ENCODE results near the gene PCK2. TPM values are rescaled to one million over a fixed set of nuclear protein-coding genes. Genes with fewer than 3 reads are reported as not detected.
A peak's percentile ranks its signal among the peaks of the same experiment; 100 is the strongest.
"Not testable (repeated sequence)": the region's sequence is repeated elsewhere in the genome, so short reads cannot be mapped to it uniquely, and the experiment has no call there.

The PCK2 gene
- 10 to 100 TPM; 13.3 to 17.8 (median 14.7) TPM for polyA plus RNA-seq (ENCODE audit: insufficient read depth in 1 of 5, insufficient read length in 5 of 5, low replicate concordance in 1 of 5)
- long read RNA-seq, donor 1, transcript PCK2-201 (10 exons, 2,357 nt), result major isoform, 5 of 13 reads
- long read RNA-seq, donor 1, partial matches to known transcripts, result 7 of 13 reads
- long read RNA-seq, donor 1, other reads (novel, unspliced or antisense), result 0 of 13 reads
- long read RNA-seq, donor 2, partial matches to known transcripts, result 0 of 3 reads
- long read RNA-seq, donor 2, other reads (novel, unspliced or antisense), result 0 of 3 reads
- long read RNA-seq, donor 3, transcript PCK2-201 (10 exons, 2,357 nt), result major isoform, 5 of 6 reads
- long read RNA-seq, donor 3, partial matches to known transcripts, result 0 of 6 reads
- long read RNA-seq, donor 3, other reads (novel, unspliced or antisense), result 0 of 6 reads
- long read RNA-seq, donor 4, partial matches to known transcripts, result 0 of 4 reads
- long read RNA-seq, donor 4, other reads (novel, unspliced or antisense), result 0 of 4 reads
- long read RNA-seq, donor 5, partial matches to known transcripts, result 0 of 4 reads
- long read RNA-seq, donor 5, other reads (novel, unspliced or antisense), result 0 of 4 reads
- long read RNA-seq, donor 6, transcript PCK2-201 (10 exons, 2,357 nt), result major isoform, 5 of 6 reads
- long read RNA-seq, donor 6, partial matches to known transcripts, result 0 of 6 reads
- long read RNA-seq, donor 6, other reads (novel, unspliced or antisense), result 0 of 6 reads
- long read RNA-seq, donor 7, partial matches to known transcripts, result 0 of 2 reads
- long read RNA-seq, donor 7, other reads (novel, unspliced or antisense), result 0 of 2 reads
- long read RNA-seq, donor 8, partial matches to known transcripts, result 0 of 4 reads
- long read RNA-seq, donor 8, other reads (novel, unspliced or antisense), result 0 of 4 reads

DNA sequence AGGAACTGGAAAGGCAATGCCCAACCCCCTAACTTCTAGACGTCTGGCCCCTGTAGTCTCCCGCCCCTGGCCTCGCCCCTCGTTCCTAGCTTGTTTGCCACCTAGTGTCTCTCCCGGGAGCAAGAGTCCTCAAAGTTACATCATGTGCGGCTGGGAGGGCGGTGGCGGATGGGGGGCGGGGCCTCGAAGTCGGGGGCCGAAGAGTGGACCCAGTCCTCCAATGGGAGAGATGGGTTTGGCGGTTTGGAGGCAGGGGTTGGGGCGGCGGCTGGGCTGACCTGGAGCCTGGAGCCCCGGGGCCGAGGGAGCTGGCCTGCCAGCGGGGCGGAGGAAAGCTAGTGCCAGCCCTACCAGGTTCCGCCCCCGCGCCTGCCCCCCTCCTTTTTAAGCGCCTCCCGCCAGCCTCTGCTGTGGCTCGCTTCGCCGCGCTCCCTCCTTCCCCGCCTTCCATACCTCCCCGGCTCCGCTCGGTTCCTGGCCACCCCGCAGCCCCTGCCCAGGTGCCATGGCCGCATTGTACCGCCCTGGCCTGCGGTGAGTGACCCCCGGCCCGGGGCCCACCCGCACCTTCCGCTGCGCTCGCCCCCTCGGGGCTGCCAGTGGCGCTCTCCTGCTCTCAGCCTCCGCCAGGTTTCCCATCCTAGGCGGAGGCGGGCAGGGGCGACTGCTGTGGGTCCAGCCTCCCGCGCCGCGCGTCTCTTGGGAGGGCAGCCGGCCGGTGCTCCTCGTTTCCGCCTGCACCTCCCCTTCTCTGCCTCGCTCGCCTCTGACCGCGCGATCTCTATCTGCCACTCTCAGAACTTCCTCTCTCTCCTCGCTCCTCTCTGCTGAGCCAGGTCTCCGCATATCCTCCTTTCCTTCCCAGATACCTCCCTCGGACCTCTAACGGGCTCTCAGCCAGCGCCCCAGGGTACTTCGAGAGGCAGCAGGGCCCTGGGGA is at the start of gene PCK2:
Gene PCK2 (plus strand): TSS at position 411 of the 940 bp plus-strand sequence. CDS start 95 bp downstream, at position 506.
- peak; percentile 86 for DNase-seq

DNA sequence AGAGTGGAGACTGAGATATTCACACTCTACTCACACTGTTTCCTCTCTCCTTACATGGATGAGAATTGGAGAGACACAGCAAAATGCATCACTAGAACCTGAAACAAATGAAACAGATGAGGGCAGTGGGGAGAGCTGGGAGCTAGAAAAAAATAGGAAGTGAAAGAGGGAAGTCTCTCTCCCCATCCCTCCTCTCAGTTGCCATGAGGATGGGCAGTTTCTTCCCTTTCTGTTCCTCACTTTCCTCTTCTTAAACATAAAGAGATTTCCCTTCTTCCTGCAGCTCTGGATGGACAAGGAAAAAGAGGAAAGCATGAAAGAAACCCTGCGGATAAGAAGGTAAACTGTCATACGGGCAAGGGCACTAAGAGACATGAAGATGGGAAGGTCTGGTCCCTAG is 45.1 kb upstream of the PCK2 start:
- DNase-seq, result not testable (repeated sequence)

DNA sequence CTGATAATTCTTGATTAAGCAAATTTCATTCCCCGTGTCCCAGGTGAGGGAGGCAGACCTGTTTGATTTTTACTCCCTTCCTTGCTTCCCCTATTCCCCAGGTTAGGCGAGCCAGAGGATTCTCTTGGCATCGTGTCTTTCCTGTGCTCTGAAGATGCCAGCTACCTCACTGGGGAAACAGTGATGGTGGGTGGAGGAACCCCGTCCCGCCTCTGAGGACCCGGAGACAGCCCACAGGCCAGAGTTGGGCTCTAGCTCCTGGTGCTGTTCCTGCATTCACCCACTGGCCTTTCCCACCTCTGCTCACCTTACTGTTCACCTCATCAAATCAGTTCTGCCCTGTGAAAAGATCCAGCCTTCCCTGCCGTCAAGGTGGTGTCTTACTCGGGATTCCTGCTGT is 43.4 kb upstream of the PCK2 start:
- not testable (repeated sequence) for DNase-seq

DNA sequence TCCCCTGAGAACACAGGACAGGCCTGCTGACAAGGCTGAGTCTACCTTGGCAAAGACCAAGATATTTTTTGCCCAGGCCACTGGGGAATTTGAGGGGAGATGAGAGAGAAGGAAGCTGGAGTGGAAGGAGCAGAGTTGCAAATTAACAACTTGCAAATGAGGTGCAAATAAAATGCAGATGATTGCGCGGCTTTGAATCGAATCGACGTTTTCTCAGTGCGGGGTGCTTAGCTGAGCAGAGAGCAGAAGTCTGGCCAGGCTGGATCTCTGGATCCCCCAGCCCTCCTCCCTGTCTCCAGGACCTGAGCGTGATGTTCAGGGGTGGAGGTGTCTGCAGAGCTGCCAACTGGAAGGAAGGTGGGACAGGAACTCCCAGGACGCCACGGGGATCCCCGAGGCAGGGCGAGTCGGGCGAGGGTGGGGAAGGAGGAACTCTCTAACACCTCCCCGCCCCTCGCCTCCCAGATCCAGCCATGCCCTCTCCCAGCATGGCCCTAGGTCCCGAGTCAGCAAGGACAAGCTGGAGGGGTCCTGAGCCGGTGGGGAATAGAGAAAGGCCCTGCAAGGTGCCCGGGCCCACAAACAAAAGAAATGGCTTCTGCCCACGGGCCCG is 42.8 kb upstream of the PCK2 start:
- DNase-seq, result peak in 1 of 2 donors; percentile 15

DNA sequence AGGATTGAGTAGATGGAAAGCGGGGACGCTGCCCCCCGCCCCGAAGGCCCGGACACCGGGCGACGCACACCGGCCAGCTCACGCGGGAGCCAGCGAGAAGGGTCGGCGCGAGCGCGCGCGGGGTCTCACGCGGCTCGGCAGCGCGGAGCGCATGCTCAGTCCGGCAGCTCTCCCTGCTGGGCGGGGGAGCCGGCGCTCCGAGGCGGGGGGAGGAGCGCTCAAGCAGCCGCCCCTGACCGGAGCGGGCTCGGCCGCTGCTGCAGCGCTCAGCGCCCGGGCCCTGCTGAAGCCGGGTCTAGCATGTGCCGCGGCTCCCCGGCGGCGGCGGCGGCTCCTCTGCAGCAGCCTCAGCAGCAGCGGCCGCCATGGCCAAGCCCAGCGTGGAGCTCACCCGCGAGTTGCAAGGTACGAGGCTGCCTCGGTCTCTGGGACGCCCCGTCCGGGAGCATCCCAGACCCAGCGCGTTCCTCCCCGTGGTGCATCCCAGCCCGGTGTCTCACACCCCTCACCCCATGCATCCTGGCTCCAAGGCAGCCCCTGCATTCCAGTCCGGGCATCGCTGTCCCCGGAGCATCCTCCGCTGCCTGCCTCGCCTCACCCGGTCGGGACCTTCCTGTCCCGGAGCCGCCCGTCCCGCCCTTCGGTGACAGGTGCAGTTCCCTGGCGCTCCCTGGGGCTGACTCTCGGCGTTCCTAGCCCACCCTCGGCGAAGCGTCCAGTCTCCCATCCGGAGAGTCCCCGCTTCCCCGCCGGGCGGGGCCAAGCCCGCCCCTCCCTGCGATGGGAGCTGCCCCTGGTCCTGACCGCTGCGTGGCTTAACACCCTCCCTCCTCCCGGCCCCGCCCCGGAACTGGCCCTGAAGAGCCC is 42.1 kb upstream of the PCK2 start, which contains the start of gene CARMIL3:
Gene CARMIL3 (plus strand): TSS at position 221 of the 867 bp plus-strand sequence. CDS start 145 bp downstream, at position 366.
- DNase-seq, result peak; percentile 42 to 65

DNA sequence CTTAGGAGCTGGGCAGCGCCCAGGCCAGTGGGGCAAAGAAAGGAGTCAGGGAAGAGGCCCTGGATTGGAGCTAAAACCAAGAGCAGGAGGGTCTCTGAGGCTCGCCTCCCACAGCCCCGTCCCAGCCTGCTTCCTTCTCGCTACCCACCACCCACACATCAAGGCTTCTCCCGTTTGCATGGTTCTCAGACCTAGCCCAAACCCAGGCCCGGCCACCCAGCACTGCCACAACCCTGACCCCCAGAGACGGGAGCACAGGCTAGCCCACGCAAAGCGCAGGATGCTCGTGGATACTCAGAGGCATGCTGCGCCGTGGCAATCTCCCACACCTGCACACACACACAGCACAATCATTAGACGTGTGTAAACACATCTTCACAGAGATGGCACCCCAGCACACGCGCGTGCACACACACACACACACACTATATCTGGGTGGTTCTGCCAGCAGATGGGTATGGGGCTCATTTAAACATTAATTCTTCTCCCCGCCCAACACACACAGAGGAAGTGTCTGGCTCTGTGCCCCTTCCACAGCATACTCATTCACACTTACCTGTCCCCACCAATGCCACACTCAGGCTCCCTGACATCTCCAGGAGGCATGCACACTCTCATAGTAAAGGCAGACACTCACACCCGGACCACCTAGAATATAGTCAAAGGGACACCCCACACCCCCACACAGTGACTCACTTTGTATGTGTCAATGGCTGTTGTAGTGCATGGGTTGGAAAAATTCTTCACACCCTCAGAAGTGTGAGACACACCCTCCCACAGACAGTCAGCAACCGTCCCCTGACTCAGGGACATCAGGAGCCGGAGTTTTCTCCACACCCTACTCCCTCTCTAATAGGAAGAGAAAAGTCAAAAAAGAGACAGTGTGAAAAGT is 41.2 kb upstream of the PCK2 start:
- DNase-seq, result no peak

DNA sequence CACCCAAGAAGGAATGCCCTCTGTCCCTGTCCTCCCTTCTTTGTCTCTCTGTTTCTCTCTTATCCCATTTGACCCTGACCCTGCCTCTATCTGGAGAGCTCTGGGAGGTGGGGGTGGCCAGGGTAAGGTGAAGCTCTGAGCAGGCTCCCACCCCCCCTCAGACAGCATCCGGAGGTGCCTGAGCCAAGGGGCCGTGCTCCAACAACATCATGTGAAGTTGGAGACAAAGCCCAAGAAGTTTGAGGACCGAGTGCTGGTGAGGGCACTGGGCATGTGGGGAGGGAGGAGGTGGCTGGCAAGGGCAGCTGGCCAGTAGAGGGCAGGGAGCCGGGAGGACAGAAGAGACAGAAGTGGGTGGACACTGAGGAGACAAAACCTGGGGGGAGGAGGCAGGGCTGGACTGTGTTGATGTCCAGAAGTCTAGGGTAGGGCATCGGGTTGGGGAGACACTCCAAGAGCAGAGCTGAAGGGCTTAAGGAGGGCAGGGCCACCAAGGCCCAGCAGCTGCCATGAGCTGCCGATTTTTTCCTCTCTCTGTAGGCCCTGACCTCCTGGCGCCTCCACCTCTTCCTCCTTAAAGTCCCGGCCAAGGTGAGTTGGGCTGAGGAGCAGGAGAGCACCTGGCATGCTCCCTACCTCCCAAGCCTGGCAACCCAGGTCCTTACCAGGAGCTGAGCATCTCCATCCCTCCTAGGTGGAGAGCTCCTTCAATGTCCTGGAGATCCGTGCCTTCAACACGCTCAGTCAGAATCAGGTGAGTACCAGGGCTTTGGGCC is 40.4 kb upstream of the PCK2 start:
- no peak for DNase-seq

DNA sequence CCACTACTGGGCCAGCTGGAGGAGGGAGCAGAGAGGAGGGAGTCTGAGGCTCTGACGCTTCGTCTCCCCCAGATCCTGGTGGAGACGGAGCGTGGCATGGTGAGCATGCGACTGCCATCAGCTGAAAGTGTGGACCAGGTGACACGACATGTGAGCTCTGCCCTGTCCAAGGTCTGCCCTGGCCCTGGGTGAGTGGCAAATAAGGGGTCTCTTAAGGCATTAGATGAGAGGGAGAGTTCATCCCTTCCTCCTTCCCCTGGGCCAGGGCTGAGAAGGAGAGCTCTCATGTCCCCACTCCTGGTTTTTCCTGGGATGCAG is 39.8 kb upstream of the PCK2 start:
- no peak for DNase-seq

DNA sequence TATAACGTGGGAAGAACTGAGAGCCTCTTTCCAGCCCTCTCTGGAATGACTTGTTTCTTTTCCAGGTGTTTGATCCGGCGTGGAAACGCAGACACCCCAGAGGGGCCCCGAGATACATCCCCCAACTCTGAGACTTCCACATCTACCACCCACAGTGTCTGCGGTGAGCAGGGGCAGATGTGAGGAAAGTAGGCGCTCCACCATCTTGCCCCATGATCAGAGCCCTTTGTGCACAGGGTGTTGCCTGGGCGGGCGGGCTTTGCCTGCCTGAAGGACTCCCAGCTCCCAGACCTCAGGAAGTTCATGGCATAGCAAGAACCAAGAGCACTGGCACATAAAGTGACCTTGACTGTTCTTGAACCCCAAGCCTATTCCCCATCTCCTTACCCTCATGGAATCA is 39.5 kb upstream of the PCK2 start:
- no peak for DNase-seq

DNA sequence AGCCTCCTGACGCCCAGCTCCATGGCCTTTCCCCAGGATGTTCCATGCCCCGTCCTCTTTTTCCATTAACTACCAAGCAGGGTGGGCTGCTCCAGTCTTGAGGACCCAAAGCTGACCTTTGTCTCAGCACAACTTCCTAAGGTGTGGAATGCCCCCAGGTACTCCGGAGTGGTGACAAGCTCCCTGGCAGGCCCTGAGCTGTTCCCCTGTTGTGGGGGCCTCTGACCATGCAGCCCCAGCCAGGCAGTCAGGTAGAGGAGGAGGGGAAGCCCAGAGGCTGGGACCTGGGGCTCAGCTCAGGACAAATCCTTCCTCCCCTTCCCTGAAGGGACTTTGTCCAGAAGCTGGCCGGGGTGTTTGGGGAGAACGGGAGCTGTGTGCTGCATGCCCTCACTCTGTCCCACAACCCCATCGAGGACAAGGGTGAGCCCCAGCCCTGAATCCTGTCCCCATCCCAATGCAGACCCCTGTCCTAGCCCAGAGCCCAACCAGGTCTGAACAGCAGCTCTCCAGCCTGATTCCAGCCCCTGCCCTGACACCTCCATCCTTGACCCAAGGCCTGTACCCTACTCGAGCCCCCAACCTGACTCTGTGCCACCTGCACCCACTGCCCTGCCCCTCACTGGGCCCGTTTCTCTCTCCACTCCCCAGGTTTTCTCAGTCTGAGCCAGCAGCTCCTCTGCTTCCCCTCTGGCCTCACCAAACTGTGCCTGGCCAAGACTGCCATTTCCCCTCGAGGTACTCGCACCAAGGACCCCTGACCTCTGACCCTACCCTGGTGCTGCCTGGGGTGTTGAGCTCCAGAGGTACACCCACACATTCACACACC is 37.9 kb upstream of the PCK2 start:
- DNase-seq, result no peak

DNA sequence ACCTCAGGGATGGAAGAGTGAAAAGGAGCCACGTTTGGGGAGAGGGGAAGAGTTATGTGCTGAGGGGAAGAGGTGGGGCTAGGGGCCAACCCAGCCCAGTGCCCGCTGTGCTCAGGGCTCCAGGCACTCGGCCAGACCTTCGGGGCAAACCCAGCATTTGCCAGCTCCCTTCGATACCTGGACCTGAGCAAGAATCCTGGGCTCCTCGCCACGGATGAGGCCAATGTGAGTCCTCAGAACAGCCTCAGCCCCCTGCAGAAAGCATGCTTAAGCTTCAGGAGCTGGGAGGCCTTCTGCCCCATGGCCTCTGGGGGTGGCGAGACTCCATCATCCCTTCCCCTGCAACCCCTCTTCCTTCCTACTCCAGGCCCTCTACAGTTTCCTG is 37.3 kb upstream of the PCK2 start:
- DNase-seq, result no peak

DNA sequence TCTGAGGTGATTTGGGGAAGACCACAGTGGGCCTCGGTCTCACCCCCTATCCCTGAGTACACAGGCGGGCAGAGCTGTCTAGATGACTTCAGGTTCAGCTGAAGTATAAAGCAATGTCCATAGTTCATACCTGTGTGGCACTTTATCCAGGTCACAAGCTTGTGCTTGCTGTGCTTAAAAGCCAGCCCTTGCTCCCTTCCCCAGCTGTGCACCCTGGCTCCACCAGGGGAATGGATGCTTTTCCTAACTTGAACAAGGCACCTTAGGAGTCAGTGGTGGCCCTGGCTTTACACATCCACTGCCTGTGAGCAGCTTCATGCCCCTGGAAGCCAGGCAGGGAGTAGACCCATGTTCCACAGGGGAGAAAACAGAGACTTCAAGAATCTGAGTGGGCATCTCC is 36.8 kb upstream of the PCK2 start:
- DNase-seq, result no peak

DNA sequence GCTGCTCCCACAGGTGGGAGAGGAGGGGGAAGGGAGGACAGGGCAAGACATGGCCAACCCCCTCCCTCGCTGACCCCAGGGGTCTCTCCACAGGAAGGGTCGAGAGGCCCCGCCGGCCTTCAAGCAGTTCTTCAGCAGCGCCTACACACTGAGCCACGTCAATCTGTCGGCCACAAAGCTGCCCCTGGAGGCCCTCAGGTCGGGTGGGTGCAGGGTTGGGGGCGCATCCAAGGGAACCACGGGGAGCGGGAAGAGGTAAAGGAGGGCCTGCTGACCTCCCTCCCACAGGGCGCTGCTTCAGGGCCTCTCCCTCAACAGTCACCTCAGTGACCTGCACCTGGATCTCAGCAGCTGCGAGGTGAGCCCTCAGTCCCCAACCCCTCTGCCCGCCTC is 36.2 kb upstream of the PCK2 start:
- no peak for DNase-seq

DNA sequence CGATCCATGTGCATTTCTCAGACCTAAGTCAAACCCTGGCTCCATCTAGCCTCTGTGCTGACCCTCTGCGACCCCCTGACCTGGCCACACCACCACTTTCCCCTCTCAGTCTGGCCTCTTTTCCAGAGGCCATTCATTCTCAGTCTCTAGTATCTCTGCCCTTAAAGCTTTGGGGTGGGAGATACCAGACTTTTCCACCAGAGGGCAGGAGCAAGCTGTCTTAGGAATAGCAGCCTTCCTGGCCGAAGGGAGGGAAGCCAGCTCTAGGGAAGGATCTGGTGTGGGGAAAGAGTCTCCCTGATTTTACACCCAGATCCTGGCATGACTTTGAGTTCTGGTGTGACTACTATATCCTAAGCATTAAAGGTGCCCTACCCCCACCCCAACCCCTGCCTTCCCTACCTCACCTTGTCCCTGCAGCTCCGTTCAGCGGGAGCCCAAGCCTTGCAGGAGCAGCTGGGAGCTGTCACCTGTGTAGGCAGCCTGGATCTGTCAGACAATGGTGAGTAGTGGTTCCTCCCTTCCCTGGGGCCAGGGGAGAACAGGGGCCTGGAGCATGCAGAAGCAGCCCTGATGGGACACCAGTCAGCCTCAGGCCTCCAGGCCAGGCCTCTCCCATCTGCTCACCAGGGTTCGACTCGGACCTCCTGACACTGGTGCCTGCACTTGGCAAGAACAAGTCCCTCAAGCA is 35.7 kb upstream of the PCK2 start:
- peak; percentile 56 to 84 for DNase-seq

DNA sequence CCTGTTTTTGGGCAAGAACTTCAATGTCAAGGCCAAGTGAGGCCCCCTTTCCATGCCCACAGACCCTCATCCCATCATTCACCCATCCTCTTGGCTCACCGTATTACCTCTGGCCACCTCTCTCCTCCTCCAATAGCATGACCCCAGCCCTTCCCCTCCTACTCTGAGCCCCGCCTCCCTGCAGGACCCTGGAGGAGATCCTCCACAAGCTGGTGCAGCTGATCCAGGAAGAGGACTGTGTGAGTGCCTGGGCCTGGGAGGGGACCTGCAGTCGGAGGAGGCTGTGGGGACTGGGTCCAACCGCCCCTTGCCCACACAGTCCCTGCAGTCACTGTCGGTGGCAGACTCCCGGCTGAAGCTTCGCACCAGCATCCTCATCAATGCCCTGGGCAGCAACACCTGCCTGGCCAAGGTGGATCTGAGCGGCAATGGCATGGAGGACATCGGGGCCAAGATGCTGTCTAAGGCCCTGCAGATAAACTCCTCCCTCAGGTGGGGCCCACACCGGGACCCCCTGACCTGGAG is 35.1 kb upstream of the PCK2 start:
- no peak for DNase-seq

DNA sequence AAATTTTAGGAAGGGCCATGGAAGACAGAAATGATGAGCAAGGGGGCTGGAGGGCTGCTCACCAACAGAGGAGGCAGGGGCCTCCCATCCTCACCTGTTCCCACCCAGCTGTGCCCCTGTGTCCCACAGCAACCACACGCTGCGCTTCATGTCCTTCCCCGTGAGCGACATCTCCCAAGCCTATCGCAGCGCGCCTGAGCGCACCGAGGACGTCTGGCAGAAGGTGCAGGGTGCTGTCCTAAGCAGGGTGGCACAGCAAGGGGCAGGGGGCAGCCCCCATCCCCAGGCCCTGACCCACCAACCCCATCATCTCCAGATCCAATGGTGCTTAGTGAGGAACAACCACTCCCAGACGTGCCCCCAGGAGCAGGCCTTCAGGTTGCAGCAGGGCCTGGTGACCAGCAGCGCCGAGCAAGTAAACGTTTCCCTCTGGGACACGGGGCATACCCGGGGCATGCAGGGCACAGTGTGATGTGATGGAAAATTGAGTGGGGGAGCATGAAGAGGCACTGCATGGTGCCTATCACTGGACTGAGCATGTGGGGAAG is 34.2 kb upstream of the PCK2 start:
- DNase-seq, result no peak
